HG03575 (cell line): ENCODE results near the gene MAGEA9.
"Not testable (repeated sequence)": the region's sequence is repeated elsewhere in the genome, so short reads cannot be mapped to it uniquely, and the experiment has no call there.

Source experiments
- ATAC-seq: cut with Tn5 transposase; IDR thresholded peaks from one replicate; pipeline ENCODE4 v1.9.1; 2021; ENCODE audit not compliant: unreplicated experiment, insufficient number of reproducible peaks, low FRiP score; ENCODE audit errors: extremely low read depth

Gene MAGEA9

DNA sequence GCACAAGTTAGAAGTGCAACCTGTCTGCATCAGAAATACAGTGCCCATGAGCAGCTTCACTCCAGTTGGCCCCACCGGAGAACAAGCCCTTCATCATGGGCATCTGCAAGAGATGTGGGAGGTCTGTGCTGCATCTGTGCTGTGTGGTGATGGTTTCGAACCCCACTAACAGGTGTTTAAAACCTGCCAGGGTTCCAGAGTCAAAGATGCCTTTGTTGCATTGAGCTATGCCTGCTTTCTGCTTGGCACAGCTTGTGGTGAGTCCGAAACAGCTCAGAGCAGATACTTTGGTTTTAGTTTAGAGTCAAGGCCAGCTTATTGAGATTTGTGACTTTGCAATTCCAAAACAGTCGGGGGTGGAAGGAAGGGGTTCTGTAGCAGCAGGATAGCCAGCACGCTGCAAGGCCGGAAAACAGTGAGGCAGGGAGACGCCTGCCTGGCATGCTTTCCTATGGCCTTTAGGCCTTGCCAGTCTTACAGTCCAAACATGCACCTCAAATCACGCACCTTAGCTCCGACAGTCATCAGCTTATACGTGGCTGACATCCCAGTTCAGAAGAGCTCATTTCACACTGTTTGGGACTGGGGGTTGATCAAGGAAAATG, 21.8 kb downstream of the MAGEA9 start:
- no peak for ATAC-seq

DNA sequence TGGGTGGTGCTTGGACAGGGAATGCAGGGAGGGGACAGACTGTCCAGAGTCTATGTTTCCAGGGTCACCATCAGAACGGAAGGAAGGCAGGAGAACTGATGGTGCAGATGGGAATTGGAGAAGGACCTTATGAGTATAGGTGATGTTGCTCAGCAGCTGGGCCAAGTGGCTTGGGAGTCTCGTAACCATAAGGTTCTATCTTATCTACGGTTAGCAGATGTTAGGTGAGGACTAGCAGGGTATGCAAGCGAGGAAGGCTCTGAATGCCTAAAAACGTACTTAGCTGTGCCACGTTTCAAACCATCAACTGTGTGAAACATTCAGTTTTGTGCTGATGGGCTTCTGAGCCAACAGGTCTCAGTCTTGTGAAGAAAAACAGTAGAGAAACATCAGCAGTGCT, 22.4 kb downstream of the MAGEA9 start:
- no peak for ATAC-seq

DNA sequence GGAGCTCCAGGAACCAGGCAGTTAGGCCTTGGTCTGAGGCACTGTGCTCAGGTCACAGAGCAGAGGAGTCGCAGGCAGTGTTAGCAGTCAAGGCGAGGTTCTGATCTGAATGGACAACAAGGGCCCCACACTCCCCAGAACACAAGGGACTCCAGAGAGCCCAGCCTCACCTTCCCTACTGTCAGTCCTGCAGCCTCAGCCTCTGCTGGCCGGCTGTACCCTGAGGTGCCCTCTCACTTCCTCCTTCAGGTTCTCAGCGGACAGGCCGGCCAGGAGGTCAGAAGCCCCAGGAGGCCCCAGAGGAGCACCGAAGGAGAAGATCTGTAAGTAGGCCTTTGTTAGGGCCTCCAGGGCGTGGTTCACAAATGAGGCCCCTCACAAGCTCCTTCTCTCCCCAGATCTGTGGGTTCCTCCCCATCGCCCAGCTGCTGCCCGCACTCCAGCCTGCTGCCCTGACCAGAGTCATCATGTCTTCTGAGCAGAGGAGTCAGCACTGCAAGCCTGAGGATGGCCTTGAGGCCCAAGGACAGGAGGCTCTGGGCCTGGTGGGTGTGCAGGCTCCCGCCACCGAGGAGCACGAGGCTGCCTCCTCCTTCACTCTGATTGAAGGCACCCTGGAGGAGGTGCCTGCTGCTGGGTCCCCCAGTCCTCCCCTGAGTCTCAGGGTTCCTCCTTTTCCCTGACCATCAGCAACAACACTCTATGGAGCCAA, 26.2 kb downstream of the MAGEA9 start:
- ATAC-seq: no peak

DNA sequence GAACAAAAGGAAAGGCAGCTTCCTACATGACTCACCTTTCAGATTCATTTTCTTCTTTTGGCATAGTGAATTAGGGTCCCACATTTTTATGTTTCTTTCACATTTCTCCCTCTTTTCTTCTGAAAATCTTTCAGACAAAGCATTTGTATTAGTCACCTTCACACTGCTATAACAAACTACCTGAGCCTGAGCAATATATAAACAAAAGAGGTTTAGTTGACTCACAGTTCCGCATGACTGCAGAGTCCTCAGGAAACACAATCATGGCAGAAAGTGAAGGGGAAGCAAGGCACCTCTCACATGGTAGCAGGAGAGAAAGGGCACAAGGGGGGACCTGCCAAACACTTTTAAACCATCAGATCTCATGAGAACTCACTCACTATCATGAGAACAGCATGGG, 36.9 kb downstream of the MAGEA9 start:
- no peak for ATAC-seq

DNA sequence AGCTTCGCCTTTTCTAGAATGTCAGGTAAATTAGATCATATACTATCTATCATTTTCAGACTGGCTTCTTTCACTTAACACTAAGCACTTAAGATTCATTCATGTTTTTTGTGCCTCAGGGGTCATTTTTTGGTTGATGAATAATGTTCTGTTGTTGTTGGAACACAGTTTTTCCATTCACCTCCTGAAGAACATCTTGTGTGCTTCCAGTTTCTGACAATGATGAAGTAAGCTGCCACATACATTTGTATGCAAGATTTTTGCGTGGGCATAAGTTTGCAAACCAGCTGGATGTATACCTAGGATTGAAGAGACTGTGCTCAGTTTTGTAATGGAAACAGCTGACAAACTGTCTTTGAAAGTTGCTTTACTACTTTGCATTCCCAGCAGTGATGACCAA, 37.6 kb downstream of the MAGEA9 start:
- ATAC-seq: no peak

DNA sequence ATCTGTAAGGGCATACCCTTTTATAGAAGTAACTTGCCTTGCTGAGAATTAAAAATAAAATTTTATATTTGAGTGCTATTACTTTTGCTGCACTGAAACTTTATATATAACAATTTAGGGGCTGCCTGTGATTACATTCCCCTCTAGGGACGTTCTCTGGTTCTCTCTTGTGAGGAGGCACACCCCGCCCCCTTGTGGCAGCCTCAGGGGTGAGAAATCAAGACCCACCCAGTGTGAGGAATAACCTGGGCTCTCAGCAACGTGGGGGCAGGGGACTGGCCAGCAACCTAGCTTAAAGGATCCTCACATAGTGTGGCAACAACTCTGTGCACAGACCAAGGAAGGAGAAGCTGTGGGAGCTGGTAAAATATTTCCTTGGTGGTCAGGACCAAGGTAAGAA, 43.7 kb downstream of the MAGEA9 start:
- no peak for ATAC-seq

DNA sequence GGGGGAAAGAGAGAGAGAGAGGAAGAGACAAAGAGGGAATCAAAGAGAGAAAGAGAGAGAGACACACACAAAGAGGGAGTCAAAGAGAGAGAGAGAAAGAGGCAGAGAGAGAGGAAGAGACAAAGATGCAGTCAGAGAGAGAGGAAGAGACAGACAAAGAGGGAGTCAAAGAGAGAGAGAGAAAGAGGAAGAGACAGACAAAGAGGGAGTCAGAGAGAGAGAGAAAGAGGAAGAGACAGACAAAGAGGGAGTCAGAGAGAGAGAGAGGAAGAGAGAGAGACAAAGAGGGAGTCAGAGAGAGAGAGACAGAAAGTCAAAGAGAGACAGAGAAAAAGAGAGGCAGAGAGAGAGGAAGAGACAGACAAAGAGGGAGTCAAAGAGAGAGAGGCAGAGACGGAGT, 45.5 kb downstream of the MAGEA9 start:
- no peak for ATAC-seq

DNA sequence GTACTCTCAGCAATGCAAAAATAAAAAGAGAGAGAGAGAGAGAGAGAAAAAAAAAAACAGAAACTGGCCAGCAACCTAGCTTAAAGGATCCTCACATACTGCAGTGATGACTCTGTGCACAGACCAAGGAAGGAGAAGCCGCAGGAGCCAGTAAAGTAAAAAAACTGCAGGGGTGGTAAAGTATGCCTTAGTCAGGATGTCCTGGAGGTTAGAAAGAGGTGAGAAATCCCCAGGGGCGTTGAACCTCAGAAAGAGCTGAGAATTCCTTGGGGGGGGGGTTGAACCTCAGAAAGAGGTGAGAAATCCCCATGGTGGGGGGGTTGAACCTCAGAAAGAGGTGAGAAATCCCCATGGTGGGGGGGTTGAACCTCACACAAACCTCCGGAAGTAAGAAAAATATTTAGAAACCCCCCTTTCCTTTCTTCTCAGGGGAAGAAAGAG, 48.0 kb downstream of the MAGEA9 start:
- no peak for ATAC-seq

DNA sequence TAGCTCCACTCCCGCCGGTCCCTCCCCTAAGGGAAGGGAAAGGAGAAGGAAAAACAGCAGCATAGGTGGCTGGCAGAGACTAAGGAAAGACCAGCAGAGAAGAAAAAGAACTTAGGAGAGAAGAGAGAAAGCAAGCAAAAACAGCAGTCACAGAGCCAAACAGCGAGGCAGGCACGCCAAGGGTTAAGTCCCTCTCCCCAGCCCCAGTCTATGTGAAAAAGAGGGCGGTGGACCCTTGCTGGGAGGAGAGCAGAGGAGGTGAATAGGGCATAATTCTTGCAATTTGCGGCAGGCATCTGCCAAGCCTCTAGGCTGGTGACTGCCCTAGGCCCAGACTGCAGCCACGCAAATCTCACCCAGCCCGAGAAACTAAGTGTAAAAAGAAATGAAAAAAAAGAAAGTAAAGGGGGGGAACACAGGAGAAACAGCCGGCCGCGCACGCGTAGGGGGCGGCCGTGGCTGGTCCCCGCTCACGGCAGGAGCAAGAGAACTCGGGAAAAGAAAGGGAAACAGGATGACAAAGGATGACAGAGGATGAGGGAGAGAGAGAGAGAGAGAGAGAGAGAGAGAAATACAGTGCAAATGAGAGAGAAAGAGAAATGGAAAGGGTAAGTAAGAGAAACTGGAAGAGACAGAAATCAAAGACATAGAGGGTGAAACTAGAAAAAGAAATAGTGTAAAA, 48.6 kb downstream of the MAGEA9 start:
- ATAC-seq: no peak

DNA sequence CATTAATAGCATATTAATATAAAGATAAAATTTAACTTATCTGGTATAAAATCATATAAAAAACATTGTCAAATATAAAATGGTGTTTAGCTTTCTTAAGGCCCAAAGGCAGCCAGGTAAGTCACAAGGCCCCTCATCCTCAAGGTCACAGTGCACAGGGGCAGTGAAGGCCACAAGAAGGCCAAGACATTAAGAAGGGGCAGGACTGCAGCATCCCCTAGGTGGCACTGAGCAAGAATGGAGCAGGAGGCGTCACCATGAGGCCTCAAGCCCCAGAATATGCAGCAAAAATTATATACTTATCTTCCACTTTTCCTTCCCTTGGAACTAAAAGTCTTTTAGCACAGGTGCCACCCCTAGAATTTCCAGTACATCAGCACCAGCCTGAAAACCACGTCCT, 49.7 kb downstream of the MAGEA9 start:
- no peak for ATAC-seq

DNA sequence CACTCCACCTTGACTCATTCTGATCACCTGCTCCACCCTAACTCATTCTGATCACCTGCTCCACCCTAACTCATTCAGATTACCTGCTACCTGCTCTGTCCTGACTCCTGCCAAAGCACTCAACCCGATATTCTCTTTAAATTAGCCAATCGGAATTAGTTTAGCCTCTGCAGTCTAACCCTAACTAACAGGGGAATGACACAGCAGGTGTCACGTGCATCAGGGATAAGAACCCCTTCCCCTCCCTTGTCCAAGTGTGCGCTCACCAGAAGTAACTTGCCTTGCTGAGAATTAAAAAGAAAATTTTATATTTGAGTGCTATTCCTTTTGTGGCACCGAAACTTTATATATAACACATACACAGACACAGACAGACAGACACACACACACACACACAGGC, 55.0 kb downstream of the MAGEA9 start:
- ATAC-seq: not testable (repeated sequence)

DNA sequence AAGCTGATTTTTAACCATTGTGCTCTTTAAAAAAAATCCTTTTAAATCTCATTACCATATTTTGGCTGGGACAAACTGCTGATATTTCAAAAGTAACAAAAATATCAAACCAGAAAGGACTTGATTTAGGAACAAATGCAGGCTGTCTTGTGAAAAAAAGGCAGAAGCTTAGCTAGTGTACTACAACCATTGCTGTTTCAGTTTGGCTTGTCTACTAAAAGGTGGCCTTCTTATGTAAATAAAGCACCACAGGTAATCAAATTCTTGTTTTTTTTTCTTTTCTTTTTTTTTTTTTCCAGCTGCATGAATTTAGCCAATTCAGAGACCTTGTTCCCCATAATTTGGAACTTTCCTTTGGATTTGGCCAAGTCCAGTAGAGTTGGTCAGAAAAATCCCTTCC, 55.4 kb downstream of the MAGEA9 start:
- ATAC-seq: no peak
